ENCODE results near the gene PRKCB. TPM values are rescaled to one million over a fixed set of nuclear protein-coding genes. Genes with fewer than 3 reads are reported as not detected.

PRKCB gene
- polyA plus RNA-seq, 3 donors, result 57.4 to 87.4 (median 75.5) TPM

DNA sequence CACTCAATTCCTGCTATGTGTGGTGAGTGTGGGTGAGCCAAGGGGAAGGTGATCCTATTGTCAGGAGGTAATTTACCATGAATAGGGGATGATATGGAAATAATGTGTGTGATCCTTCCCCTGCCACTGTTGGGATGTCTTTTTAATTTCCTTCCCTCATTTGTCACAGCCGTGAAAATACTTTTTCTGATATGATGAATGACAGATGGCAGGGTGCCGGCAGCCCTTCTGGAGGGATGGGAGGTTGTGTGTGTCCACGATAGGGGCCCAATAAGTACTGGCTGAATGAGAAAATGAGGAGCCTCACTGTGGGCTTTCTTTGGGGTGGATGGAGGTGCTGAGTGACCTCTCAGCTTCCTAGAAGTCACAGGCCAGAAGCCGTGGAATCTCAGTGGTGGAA lies 109.5 kb downstream of the PRKCB start:
- H3K79me2 ChIP-seq (ENCODE audit: insufficient read depth, low read length), result peaks cover 86% of the 10 kb centered on the region
- no peak overlapping the region for H3K4me3 ChIP-seq (replicated peaks in 1 of 3; ENCODE audit: low read depth in 2 of 3, low read length in 3 of 3)
- H3K27me3 ChIP-seq (ENCODE audit: control insufficient read depth in 2 of 2, insufficient read depth in 2 of 2, low read length in 2 of 2), result no peaks in the 10 kb centered on the region
- no peak overlapping the region for H3K9ac ChIP-seq (ENCODE audit: insufficient read depth, low read length, poor library complexity, severe bottlenecking)
- DNase-seq, result no peak
- Mint-ChIP-seq H3K4me3 (no peak overlapping the region), H3K27me3 (ENCODE audit: low read depth in 3 of 3) (peaks cover 0 to 2% (median 0%) of the 10 kb centered on the region in 3 donors), H3K36me3 (peaks cover 16 to 26% of the 10 kb centered on the region in 2 donors), H3K4me1 (peaks cover 46% of the 10 kb centered on the region), H3K9me3 (peaks cover 0 to 2% (median 0%) of the 10 kb centered on the region in 7 donors), H3K27ac (peak overlapping the region in 5 of 7 donors; percentile 3 to 75 (median 21))
- H3K27ac ChIP-seq (ENCODE audit: low read depth in 1 of 2, low read length in 2 of 2), result peak overlapping the region in 1 of 2 donors; percentile 15
- no peak overlapping the region for H3K4me2 ChIP-seq (replicated peaks; ENCODE audit: extremely low read depth, low read length, poor library complexity, severe bottlenecking)
- TF ChIP-seq, protein P1, sequence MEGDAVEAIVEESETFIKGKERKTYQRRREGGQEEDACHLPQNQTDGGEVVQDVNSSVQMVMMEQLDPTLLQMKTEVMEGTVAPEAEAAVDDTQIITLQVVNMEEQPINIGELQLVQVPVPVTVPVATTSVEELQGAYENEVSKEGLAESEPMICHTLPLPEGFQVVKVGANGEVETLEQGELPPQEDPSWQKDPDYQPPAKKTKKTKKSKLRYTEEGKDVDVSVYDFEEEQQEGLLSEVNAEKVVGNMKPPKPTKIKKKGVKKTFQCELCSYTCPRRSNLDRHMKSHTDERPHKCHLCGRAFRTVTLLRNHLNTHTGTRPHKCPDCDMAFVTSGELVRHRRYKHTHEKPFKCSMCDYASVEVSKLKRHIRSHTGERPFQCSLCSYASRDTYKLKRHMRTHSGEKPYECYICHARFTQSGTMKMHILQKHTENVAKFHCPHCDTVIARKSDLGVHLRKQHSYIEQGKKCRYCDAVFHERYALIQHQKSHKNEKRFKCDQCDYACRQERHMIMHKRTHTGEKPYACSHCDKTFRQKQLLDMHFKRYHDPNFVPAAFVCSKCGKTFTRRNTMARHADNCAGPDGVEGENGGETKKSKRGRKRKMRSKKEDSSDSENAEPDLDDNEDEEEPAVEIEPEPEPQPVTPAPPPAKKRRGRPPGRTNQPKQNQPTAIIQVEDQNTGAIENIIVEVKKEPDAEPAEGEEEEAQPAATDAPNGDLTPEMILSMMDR (IDR thresholded peaks at IDR 0.05), result no peak
- peaks cover 98% of the 10 kb centered on the region for H4K20me1 ChIP-seq (ENCODE audit: insufficient read depth, low read length)
- peaks cover 13 to 16% of the 10 kb centered on the region in 2 donors for H3K4me1 ChIP-seq (ENCODE audit: control insufficient read depth in 1 of 2, insufficient read depth in 2 of 2, low read length in 2 of 2)
- H3K36me3 ChIP-seq (replicated peaks in 1 of 2; ENCODE audit: control insufficient read depth in 1 of 2, insufficient read depth in 2 of 2, low read length in 2 of 2), result peaks cover 0 to 14% of the 10 kb centered on the region in 2 donors
- intact Hi-C loops (cut with micrococcal nuclease), result no loop called here
- no peaks in the 10 kb centered on the region for H3K9me3 ChIP-seq (replicated peaks in 1 of 2; ENCODE audit: control insufficient read depth in 1 of 2, insufficient read depth in 1 of 2, low read length in 2 of 2)
- no peak overlapping the region for H2AFZ ChIP-seq (ENCODE audit: insufficient read depth, low read depth, low read length, poor library complexity, severe bottlenecking)
- 85% methylated on average over 2 of the region's 4 CpGs for WGBS (ENCODE audit: insufficient coverage)

DNA sequence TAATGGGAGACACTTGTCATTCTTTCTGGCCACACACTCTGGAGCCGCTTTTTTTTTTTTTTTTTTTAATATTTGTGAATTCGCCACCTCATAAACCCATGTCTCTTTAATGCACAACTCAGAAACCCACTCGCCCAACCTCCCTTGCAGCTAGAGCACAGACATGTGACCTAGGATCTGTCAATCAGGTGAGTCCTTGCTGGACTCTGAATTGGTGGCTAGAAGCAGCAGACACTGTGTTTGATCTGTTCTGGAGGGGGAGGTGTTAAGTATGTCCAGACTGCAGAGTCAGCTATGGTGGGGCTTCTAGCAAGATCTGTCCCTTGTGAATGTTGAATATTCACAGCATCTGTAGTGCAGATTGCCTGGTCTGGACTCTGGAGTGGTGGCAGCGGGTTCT lies 112.1 kb downstream of the PRKCB start:
- peaks cover 0 to 15% of the 10 kb centered on the region in 2 donors for H3K36me3 ChIP-seq (replicated peaks in 1 of 2; ENCODE audit: control insufficient read depth in 1 of 2, insufficient read depth in 2 of 2, low read length in 2 of 2)
- H3K9ac ChIP-seq (ENCODE audit: insufficient read depth, low read length, poor library complexity, severe bottlenecking), result no peak overlapping the region
- no peak for DNase-seq
- no peak overlapping the region for H3K4me2 ChIP-seq (replicated peaks; ENCODE audit: extremely low read depth, low read length, poor library complexity, severe bottlenecking)
- H3K9me3 ChIP-seq (replicated peaks in 1 of 2; ENCODE audit: control insufficient read depth in 1 of 2, insufficient read depth in 1 of 2, low read length in 2 of 2), result no peaks in the 10 kb centered on the region
- H4K20me1 ChIP-seq (ENCODE audit: insufficient read depth, low read length), result peaks cover 100% of the 10 kb centered on the region
- no peak overlapping the region for H3K4me3 Mint-ChIP-seq
- H2AFZ ChIP-seq (ENCODE audit: insufficient read depth, low read depth, low read length, poor library complexity, severe bottlenecking), result no peak overlapping the region
- TF ChIP-seq, protein P1 (IDR thresholded peaks at IDR 0.05), result no peak
- intact Hi-C loops (cut with micrococcal nuclease), result no loop called here
- peaks cover 92% of the 10 kb centered on the region for H3K79me2 ChIP-seq (ENCODE audit: insufficient read depth, low read length)
- peaks cover 39 to 42% of the 10 kb centered on the region in 2 donors for H3K4me1 ChIP-seq (ENCODE audit: control insufficient read depth in 1 of 2, insufficient read depth in 2 of 2, low read length in 2 of 2)
- H3K9me3 Mint-ChIP-seq, result peaks cover 0 to 2% (median 0%) of the 10 kb centered on the region in 7 donors
- no peak overlapping the region for H3K4me3 ChIP-seq (replicated peaks in 1 of 3; ENCODE audit: low read depth in 2 of 3, low read length in 3 of 3)
- H3K27ac ChIP-seq (ENCODE audit: low read depth in 1 of 2, low read length in 2 of 2), result no peak overlapping the region
- peaks cover 69% of the 10 kb centered on the region for H3K4me1 Mint-ChIP-seq
- peak overlapping the region in 3 of 7 donors; percentile 7 to 63 (median 51) for H3K27ac Mint-ChIP-seq
- H3K27me3 Mint-ChIP-seq (ENCODE audit: low read depth in 3 of 3), result peaks cover 0 to 2% (median 0%) of the 10 kb centered on the region in 3 donors
- WGBS (ENCODE audit: insufficient coverage), result no CpG with 5 or more reads among the region's 4 CpGs
- no peaks in the 10 kb centered on the region for H3K27me3 ChIP-seq (ENCODE audit: control insufficient read depth in 2 of 2, insufficient read depth in 2 of 2, low read length in 2 of 2)
- H3K36me3 Mint-ChIP-seq, result peaks cover 21 to 34% of the 10 kb centered on the region in 2 donors

Measured in CD14-positive monocyte (primary cell).